Measurements from ENCODE around the gene ETV3L. TPM values are rescaled to one million over a fixed set of nuclear protein-coding genes. Genes with fewer than 3 reads are reported as not detected.

ETV3L gene
- total RNA-seq, 4 donors from 2014 or later: not detected

DNA sequence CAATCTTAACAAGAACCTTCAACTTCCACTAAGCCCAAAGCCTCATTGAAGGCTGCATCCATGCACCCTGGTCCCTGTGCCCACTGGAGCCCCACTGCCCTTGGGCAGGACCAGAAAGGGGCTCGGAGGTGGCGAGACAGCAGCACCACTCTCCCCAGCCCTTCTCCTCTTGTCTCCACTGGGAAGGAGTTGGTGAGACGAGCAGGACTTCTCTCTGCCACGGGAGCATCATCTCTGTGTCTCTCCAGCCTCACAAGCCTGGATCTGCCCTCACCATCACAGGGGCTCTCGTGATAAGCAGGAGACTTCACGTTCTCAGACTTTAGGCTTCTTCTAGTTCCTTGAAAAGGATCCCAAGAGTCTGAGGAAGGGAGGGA is 7.2 kb upstream of the ETV3L start:
- TF ChIP-seq, protein P1, sequence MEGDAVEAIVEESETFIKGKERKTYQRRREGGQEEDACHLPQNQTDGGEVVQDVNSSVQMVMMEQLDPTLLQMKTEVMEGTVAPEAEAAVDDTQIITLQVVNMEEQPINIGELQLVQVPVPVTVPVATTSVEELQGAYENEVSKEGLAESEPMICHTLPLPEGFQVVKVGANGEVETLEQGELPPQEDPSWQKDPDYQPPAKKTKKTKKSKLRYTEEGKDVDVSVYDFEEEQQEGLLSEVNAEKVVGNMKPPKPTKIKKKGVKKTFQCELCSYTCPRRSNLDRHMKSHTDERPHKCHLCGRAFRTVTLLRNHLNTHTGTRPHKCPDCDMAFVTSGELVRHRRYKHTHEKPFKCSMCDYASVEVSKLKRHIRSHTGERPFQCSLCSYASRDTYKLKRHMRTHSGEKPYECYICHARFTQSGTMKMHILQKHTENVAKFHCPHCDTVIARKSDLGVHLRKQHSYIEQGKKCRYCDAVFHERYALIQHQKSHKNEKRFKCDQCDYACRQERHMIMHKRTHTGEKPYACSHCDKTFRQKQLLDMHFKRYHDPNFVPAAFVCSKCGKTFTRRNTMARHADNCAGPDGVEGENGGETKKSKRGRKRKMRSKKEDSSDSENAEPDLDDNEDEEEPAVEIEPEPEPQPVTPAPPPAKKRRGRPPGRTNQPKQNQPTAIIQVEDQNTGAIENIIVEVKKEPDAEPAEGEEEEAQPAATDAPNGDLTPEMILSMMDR (IDR thresholded peaks at IDR 0.05): no peak
- no peak for TF ChIP-seq POLR2A (IDR thresholded peaks at IDR 0.05)
- peak in 1 of 2 donors; percentile 70 for DNase-seq (ENCODE audit: low spot score in 2 of 2)
- WGBS, 2 donors: 55 to 78% methylated on average over 6 of the region's 6 CpGs
- intact Hi-C loops (cut with DNase I; ENCODE audit: low total_unique reads): no loop called here
- no peak overlapping the region for H3K4me3 ChIP-seq (ENCODE audit: low read depth, poor library complexity, severe bottlenecking)

DNA sequence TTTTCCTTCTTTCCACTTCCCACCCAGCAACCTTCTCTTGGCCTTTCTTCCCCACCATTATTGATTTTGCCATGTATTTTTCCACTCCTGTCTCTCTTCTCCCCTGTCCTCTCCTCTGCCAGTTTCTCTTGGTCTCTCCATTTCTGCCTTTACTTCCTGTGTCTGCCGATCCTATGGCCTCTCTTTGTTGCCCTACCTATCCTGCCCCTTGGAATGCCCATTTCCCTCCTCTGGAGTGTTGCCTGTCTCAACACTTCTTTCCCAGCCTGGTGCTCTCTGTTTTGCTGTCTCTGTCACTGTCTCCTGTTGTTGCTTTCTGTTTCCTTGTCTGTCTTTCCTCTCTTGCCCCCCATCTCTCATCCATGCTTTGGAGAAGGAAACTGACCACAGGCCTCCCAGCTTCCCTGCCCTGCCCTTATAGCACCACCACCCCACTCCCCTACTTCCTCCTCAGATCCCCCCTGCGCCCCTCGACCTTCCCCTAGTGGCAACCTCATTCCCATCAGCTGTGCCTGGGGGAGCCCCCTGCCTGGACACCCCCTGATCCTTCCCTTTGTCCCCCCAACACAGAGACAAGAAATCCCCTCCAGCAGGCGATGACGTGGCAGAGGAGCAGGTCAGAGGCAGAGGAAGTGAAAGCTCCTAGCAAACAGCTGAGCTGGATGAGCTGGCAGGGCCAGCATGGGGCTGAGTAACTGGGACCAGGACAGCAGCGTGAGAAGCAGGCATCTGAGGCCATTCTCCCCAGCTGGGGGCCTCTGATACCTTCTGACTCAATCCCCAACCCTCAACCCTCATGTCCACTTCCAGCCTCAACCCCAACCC is 6.6 kb upstream of the ETV3L start:
- H3K4me3 ChIP-seq (ENCODE audit: low read depth, poor library complexity, severe bottlenecking): no peak overlapping the region
- peak in 1 of 2 donors; percentile 78 for DNase-seq (ENCODE audit: low spot score in 2 of 2)
- intact Hi-C loops (cut with DNase I; ENCODE audit: low total_unique reads): no loop called here
- TF ChIP-seq POLR2A (IDR thresholded peaks at IDR 0.05): no peak
- TF ChIP-seq, protein P1 (IDR thresholded peaks at IDR 0.05): no peak
- 59 to 71% methylated on average over 6 of the region's 6 CpGs for WGBS, 2 donors

DNA sequence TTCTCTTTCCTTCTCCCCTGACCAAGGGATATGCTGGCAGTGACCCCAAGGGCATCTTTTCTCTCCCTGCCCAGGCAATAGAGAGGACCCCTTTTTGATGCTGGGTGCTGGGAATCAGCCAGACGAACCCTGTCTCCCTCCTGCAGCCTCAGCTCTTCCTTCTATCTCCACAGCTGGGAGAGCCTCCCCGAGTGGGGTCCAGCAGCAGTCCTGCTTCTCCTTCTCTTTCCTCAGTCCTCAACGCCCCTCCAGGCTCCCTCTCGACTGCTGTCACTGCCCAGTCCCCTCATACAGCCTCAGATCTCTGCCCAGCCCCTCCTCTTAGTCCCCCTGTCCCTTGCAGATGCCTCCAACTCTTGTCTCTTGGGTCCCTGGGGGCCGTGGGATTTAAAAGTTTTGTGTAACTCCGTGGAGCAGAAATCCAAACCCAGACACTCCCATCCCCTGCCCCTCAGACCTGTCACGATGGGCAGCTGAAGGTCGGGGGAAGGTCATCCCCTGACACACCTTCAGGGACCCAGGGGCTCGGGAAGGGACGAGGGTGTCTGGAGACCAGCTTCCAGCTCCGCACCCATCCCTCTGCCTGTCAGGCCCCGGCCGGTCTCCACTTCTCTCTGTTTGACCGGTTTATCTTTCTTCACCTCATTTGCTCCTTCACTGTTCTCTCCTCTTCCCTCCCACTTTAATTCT is 5.8 kb upstream of the ETV3L start:
- TF ChIP-seq, protein P1 (IDR thresholded peaks at IDR 0.05): no peak
- TF ChIP-seq POLR2A (IDR thresholded peaks at IDR 0.05): no peak
- WGBS, 2 donors: 79 to 84% methylated on average over 14 of the region's 14 CpGs
- H3K4me3 ChIP-seq (ENCODE audit: low read depth, poor library complexity, severe bottlenecking): no peak overlapping the region
- intact Hi-C loops (cut with DNase I; ENCODE audit: low total_unique reads): no loop called here
- no peak for DNase-seq (ENCODE audit: low spot score in 2 of 2)

DNA sequence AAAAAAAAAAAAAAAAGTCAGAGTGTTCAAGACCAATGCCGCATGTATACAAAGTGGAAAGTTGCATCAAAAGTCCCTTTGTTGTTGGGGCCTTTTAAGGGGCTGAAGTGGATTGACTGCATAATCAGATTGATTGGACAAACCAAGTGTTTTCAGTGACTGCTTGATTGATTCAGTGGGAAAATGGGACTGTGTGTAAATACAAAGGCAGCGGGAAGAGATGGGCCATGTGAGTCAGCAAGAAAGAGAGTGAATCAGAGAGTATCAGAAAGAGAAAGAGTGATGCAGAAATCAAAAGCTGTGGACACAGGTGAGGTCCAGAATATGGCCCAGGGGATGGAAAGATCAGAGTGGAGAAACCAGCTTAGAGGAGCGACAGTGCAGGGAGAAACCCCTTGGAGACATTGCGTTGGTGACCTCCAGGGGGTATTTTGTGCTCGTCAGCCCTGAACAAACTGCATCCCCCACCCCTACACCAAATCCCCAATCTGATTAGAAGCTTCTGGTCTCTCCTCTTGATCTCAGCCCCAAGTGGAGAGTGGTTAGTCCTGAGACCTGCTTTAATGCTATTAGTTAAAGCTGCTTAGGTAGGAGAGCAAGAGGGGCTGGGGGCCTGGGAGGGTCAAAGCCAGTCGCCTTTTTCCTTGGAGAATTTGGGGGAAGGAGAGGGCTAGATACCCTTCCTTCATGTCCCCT is 5.1 kb upstream of the ETV3L start:
- intact Hi-C loops (cut with DNase I; ENCODE audit: low total_unique reads): no loop called here
- 87 to 88% methylated on average over 6 of the region's 6 CpGs for WGBS, 2 donors
- TF ChIP-seq, protein P1 (IDR thresholded peaks at IDR 0.05): no peak
- no peak for TF ChIP-seq POLR2A (IDR thresholded peaks at IDR 0.05)
- H3K4me3 ChIP-seq (ENCODE audit: low read depth, poor library complexity, severe bottlenecking): no peak overlapping the region
- no peak for DNase-seq (ENCODE audit: low spot score in 2 of 2)

DNA sequence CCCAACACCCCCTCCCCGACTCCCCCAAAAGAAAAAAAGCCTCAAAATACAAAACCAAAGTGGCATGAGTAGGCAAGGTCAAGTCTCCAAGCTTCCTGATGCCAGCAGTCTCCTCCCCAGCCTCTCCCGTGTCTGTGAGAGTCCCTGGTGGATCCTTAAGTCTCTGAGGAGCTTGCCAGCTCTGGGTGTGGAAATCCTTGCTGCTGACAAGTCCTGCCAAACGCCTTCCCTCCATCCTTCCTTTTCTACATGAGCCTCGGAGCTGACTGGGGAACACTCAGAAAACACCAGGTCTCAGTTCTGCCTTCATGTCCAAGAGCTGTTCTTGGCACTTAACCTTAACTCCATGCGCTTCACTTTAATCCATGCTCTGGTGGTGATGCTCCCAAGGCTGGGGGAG is 3.7 kb upstream of the ETV3L start:
- DNase-seq (ENCODE audit: low spot score in 2 of 2): no peak
- H3K4me3 ChIP-seq (ENCODE audit: low read depth, poor library complexity, severe bottlenecking): no peak overlapping the region
- TF ChIP-seq, protein P1 (IDR thresholded peaks at IDR 0.05): no peak
- TF ChIP-seq POLR2A (IDR thresholded peaks at IDR 0.05): no peak
- 32 to 43% methylated on average over 5 of the region's 5 CpGs for WGBS, 2 donors
- intact Hi-C loops (cut with DNase I; ENCODE audit: low total_unique reads): no loop called here
